Sigmoid colon (tissue), 4 donors: ENCODE measurements around the gene CDKAL1.

Experiments used
- CTCF ChIP-seq, 4 experiments: fragments of 450-650 bp in 3 of 4; fragments of 200-600 bp in 1 of 4; IDR thresholded peaks; one replicate each; pipeline ENCODE4 v1.5.1; 2016 to 2019; ENCODE audit warnings: antibody characterized with exemption in 4 of 4, mild to moderate bottlenecking in 3 of 4, moderate library complexity in 2 of 4
- EP300 ChIP-seq, 4 donors: sonication (generic); formaldehyde crosslinking; IDR thresholded peaks; one replicate each; pipeline ENCODE4 v1.6.1; 2017; ENCODE audit warnings: antibody characterized with exemption in 4 of 4
- POLR2A ChIP-seq, 2 donors: fragments of 450-650 bp; IDR thresholded peaks; one replicate each; pipeline ENCODE4 v1.6.1; 2016; ENCODE audit warnings: antibody characterized with exemption in 2 of 2, mild to moderate bottlenecking in 2 of 2, moderate library complexity in 2 of 2
- POLR2AphosphoS5 ChIP-seq, 4 donors: sonication (generic); formaldehyde crosslinking; IDR thresholded peaks; one replicate each; pipeline ENCODE4 v1.6.1; 2017; ENCODE audit warnings: antibody characterized with exemption in 4 of 4

- TF ChIP-seq CTCF (IDR thresholded peaks at IDR 0.05) (no peak), POLR2A (IDR thresholded peaks at IDR 0.05) (no peak), EP300 (IDR thresholded peaks at IDR 0.05) (no peak), POLR2AphosphoS5 (IDR thresholded peaks at IDR 0.05) (no peak)
Measured at GRCh38 chr6:20554326-20554725, 20.1 kb downstream of the CDKAL1 start.
